Fibroblast of lung (primary cell): Measurements from ENCODE around the gene PDK1. TPM values are rescaled to one million over a fixed set of nuclear protein-coding genes. Genes with fewer than 3 reads are reported as not detected.
"Not testable (repeated sequence)": the region's sequence is repeated elsewhere in the genome, so short reads cannot be mapped to it uniquely, and the experiment has no call there.

Source experiments
- DNase-seq, 2 donors: peaks; one replicate each; pipeline versions ENCODE4 v3.0.0 to v3.0.0-alpha.2; 2010; ENCODE audit warnings: low read depth in 2 of 2
- H2AFZ ChIP-seq: 2 replicates; pipeline ENCODE4 v1.5.1; 2012; ENCODE audit warnings: low read length, control low read depth, inconsistent platforms
- H3K27ac ChIP-seq: 2 replicates; pipeline ENCODE4 v1.5.1; 2011; ENCODE audit warnings: low read length, control low read depth; ENCODE audit not compliant: insufficient read depth
- H3K27me3 ChIP-seq: 2 replicates; pipeline ENCODE4 v1.5.1; 2011; ENCODE audit warnings: mild to moderate bottlenecking, low read length; ENCODE audit not compliant: control insufficient read depth, insufficient read depth
- H3K36me3 ChIP-seq: 2 replicates; pipeline ENCODE4 v1.5.1; 2011; ENCODE audit warnings: low read length; ENCODE audit not compliant: control insufficient read depth, insufficient read depth
- H3K4me1 ChIP-seq: 2 replicates; pipeline ENCODE4 v1.5.1; 2011; ENCODE audit warnings: low read length; ENCODE audit not compliant: control insufficient read depth, insufficient read depth; ENCODE audit errors: extremely low read depth
- H3K4me2 ChIP-seq: 2 replicates; pipeline ENCODE4 v1.5.1; 2011; ENCODE audit warnings: low read length, control low read depth; ENCODE audit not compliant: insufficient read depth; ENCODE audit errors: extremely low read depth
- H3K4me3 ChIP-seq, 4 experiments: fragments of 200-600 bp in 1 of 4; sonication (generic) in 1 of 4; replicated peaks in 1 of 4; 2 replicates each; pipeline ENCODE4 v1.5.1; 2011 to 2016; ENCODE audit warnings: low read length in 4 of 4, low read depth in 3 of 4, mild to moderate bottlenecking in 3 of 4, control low read depth in 2 of 4, inconsistent platforms in 1 of 4, mixed read lengths in 1 of 4; ENCODE audit not compliant: insufficient read depth in 1 of 4; ENCODE audit errors: control extremely low read depth in 1 of 4
- H3K79me2 ChIP-seq: 2 replicates; pipeline ENCODE4 v1.5.1; 2012; ENCODE audit warnings: mild to moderate bottlenecking, low read length, inconsistent platforms; ENCODE audit not compliant: control insufficient read depth, insufficient read depth
- H3K9ac ChIP-seq: 2 replicates; pipeline ENCODE4 v1.5.1; 2011; ENCODE audit warnings: mild to moderate bottlenecking, low read length, control low read depth; ENCODE audit not compliant: insufficient read depth
- H3K9me3 ChIP-seq: 2 replicates; pipeline ENCODE4 v1.5.1; 2012; ENCODE audit warnings: low read depth, low read length; ENCODE audit not compliant: control insufficient read depth, insufficient read depth
- H4K20me1 ChIP-seq: 2 replicates; pipeline ENCODE4 v1.5.1; 2011; ENCODE audit warnings: low read length; ENCODE audit not compliant: control insufficient read depth, insufficient read depth; ENCODE audit errors: extremely low read depth
- CTCF ChIP-seq, 2 donors: IDR thresholded peaks in 1 of 2; conservative IDR thresholded peaks in 1 of 2; 1 replicate in 1 of 2; 2 replicates in 1 of 2; pipeline ENCODE4 v1.5.1; 2011 to 2012; ENCODE audit warnings: low read length in 2 of 2, control low read depth in 1 of 2, inconsistent platforms in 1 of 2, low read depth in 1 of 2, mild to moderate bottlenecking in 1 of 2
- EZH2 ChIP-seq: IDR thresholded peaks from 2 replicates; pipeline ENCODE4 v1.5.1; 2012; ENCODE audit warnings: low read length, control low read depth, mild to moderate bottlenecking; ENCODE audit errors: missing control alignments
- polyA plus RNA-seq, 2 donors: library from polyadenylated mRNA; depleted of rRNA in 1 of 2; stranded (reverse) in 1 of 2; unstranded in 1 of 2; fragments of >200 nt; gene quantifications; 2 replicates each; pipeline ENCODE4 v1.2.1, GENCODE V29; 2011 to 2012; ENCODE audit warnings: missing spikeins in 1 of 2
- total RNA-seq: library from RNA; depleted of rRNA; stranded (reverse); fragments of >200 nt; gene quantifications from 2 replicates; pipeline ENCODE4 v1.2.1, GENCODE V29; 2014

The PDK1 gene
- total and polyA plus RNA-seq, 2 donors (not counting 1 experiment from before 2014, with no cell fraction given) = 11.2 to 63.0 TPM

DNA sequence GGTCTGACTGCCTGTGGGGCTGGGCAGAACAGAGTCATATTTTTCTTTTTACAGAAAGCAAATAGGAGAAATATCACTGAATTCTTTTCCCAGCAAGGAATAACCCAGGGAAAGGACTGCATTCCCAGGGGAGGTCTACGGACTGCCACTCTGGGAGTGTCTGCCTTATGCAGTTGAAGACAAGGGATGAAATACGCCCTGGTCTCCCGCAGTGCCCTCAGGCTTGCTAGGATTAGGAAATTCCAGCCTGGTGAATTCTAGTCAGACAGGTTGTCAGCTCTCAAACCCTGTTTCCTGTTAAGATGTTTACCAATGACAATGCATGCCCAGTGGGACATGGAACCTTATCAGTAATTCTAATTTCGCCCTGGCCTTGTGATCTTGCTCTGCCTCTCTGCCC, 30.3 kb upstream of the PDK1 start:
- Histone ChIP-seq H3K9ac (no peak overlapping the region), H4K20me1 (no peaks in the 10 kb centered on the region), H3K4me2 (no peak overlapping the region), H3K36me3 (no peaks in the 10 kb centered on the region), H3K79me2 (no peaks in the 10 kb centered on the region), H3K27me3 (no peaks in the 10 kb centered on the region), H3K4me3 (no peak overlapping the region), H2AFZ (no peak overlapping the region), H3K27ac (no peak overlapping the region), H3K4me1 (no peaks in the 10 kb centered on the region), H3K9me3 (no peaks in the 10 kb centered on the region)
- DNase-seq = no peak
- TF ChIP-seq EZH2 (no peak), CTCF (conservative IDR thresholded peaks at IDR 0.05 in 1 of 2, IDR thresholded peaks at IDR 0.05 in 1 of 2; ENCODE audit: low read depth in 1 of 2, low read length in 2 of 2) (no peak)

- Histone ChIP-seq H3K27ac (no peak overlapping the region), H3K4me2 (no peak overlapping the region), H3K4me1 (no peaks in the 10 kb centered on the region), H4K20me1 (no peaks in the 10 kb centered on the region), H2AFZ (no peak overlapping the region), H3K4me3 (no peak overlapping the region), H3K36me3 (no peaks in the 10 kb centered on the region), H3K79me2 (no peaks in the 10 kb centered on the region), H3K9ac (no peak overlapping the region), H3K9me3 (no peaks in the 10 kb centered on the region), H3K27me3 (no peaks in the 10 kb centered on the region)
- no peak for TF ChIP-seq EZH2
- no peak for TF ChIP-seq CTCF (conservative IDR thresholded peaks at IDR 0.05 in 1 of 2, IDR thresholded peaks at IDR 0.05 in 1 of 2; ENCODE audit: low read depth in 1 of 2, low read length in 2 of 2)
- DNase-seq = no peak
Measured at GRCh38 chr2:172531309-172531708, 24.6 kb upstream of the PDK1 start.

DNA sequence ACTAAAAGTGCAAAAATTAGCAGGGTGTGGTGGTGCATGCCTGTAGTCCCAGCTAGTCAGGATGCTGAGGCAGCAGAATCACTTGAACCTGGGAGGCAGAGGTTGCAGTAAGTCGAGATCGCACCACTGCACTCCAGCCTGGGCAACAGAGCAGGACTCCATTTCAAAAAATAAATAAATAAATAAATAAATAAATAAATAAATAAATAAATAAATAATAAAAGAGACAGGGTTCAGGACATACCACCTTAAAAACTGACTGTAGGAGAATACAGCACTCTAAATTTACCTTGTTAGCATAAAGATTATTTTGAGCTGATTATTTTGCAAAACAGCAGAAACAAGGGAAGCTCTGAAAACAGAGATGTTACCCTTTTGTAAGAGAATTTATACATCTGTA, 23.4 kb upstream of the PDK1 start:
- not testable (repeated sequence) for H3K4me1 ChIP-seq

DNA sequence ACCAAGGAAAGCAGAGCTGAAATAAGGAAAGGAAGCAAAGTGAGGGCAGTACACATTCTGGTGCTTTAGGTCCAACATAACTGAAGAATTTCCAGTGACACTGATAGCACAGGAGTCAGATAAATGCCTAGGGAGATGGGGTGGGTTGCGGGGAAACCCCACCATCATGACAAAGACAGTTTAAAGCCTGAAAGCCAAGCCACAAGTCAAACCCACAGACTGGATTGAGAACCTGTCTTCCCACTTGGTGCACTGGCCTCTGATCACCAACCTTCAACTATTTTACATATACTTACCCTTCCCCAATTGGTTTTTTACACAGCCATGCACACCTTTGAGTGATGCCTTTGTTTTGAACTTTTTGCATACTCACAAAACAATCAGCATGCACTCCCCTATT, 22.2 kb upstream of the PDK1 start:
- Histone ChIP-seq H3K9me3 (no peaks in the 10 kb centered on the region), H4K20me1 (no peaks in the 10 kb centered on the region), H3K36me3 (no peaks in the 10 kb centered on the region), H3K27me3 (no peaks in the 10 kb centered on the region), H3K4me3 (no peak overlapping the region), H3K4me1 (no peaks in the 10 kb centered on the region), H2AFZ (no peak overlapping the region), H3K27ac (no peak overlapping the region), H3K79me2 (no peaks in the 10 kb centered on the region), H3K4me2 (no peak overlapping the region), H3K9ac (no peak overlapping the region)
- no peak for DNase-seq
- no peak for TF ChIP-seq EZH2
- TF ChIP-seq CTCF (conservative IDR thresholded peaks at IDR 0.05 in 1 of 2, IDR thresholded peaks at IDR 0.05 in 1 of 2; ENCODE audit: low read depth in 1 of 2, low read length in 2 of 2) = no peak

More for the DNA sequence above, 23.4 kb upstream of the PDK1 start:
- not testable (repeated sequence) for H3K4me2 ChIP-seq, DNase-seq, H3K4me3 ChIP-seq, H2AFZ ChIP-seq, H4K20me1 ChIP-seq, H3K27ac ChIP-seq, H3K9me3 ChIP-seq, H3K36me3 ChIP-seq, H3K9ac ChIP-seq, H3K79me2 ChIP-seq, H3K27me3 ChIP-seq
